GM19372 (cell line): Measurements from ENCODE around the gene BTBD10.

Experiments used
- ATAC-seq: cut with Tn5 transposase; IDR thresholded peaks from one replicate; pipeline ENCODE4 v1.9.1; 2021; ENCODE audit warnings: mild to moderate bottlenecking, low read depth, moderate library complexity; ENCODE audit not compliant: unreplicated experiment

Gene BTBD10

GRCh38 chr11:13343067-13343466 lies 120.0 kb downstream of the BTBD10 start:
- ATAC-seq = peak; percentile 50

GRCh38 chr11:13341026-13341425 lies 122.0 kb downstream of the BTBD10 start:
- ATAC-seq = no peak

- no peak for ATAC-seq
Measured at GRCh38 chr11:13339195-13340153, 123.5 kb downstream of the BTBD10 start.

- ATAC-seq = no peak
Measured at GRCh38 chr11:13338427-13339069, 124.5 kb downstream of the BTBD10 start.

GRCh38 chr11:13338019-13338426 lies 125.0 kb downstream of the BTBD10 start:
- peak; percentile 37 for ATAC-seq
